ENCODE data around the gene SCRG1.

DNA sequence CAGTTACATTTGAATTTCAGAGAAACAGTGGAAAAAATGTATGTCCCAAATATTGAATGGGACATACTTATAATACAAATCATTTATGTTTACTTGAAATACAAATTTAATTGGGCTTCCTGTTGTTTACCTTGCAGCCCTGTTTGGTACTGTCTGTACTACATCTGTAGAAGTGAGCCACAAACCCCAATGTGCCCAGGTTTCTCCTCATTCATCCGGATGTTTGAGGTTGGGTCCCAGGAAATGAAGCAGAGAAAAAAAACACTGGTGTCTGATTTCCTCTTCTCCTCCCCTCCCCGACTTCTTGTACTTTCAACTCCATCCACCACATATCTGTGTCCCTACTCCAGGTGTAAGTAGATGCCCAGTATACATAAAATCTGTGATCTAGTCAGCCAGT, 27.1 kb upstream of the SCRG1 start:
- TF ChIP-seq, protein P1, sequence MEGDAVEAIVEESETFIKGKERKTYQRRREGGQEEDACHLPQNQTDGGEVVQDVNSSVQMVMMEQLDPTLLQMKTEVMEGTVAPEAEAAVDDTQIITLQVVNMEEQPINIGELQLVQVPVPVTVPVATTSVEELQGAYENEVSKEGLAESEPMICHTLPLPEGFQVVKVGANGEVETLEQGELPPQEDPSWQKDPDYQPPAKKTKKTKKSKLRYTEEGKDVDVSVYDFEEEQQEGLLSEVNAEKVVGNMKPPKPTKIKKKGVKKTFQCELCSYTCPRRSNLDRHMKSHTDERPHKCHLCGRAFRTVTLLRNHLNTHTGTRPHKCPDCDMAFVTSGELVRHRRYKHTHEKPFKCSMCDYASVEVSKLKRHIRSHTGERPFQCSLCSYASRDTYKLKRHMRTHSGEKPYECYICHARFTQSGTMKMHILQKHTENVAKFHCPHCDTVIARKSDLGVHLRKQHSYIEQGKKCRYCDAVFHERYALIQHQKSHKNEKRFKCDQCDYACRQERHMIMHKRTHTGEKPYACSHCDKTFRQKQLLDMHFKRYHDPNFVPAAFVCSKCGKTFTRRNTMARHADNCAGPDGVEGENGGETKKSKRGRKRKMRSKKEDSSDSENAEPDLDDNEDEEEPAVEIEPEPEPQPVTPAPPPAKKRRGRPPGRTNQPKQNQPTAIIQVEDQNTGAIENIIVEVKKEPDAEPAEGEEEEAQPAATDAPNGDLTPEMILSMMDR (IDR thresholded peaks at IDR 0.05; ENCODE audit: low read depth, low read length) = no peak
- no peak for TF ChIP-seq EZH2phosphoT487 (IDR thresholded peaks at IDR 0.05; ENCODE audit: low read depth)

All from OCI-LY3 (cell line).